KOPT-K1 (cell line): ENCODE data around the gene SBK3.
"Not testable (repeated sequence)": the region's sequence is repeated elsewhere in the genome, so short reads cannot be mapped to it uniquely, and the experiment has no call there.

Source experiments
- H3K27ac ChIP-seq: fragments of 200-600 bp; sonication (generic); 2 replicates; pipeline ENCODE4 v1.5.1; 2016; ENCODE audit warnings: antibody characterized with exemption, mild to moderate bottlenecking, low read depth, low read length; ENCODE audit not compliant: poor library complexity, severe bottlenecking
- H3K36me3 ChIP-seq: fragments of 200-600 bp; sonication (generic); 2 replicates; pipeline ENCODE4 v1.5.1; 2017; ENCODE audit warnings: antibody characterized with exemption, mild to moderate bottlenecking, low read length, moderate library complexity; ENCODE audit not compliant: insufficient read depth
- H3K9me3 ChIP-seq: fragments of 200-600 bp; sonication (generic); 2 replicates; pipeline ENCODE4 v1.5.1; 2017; ENCODE audit warnings: antibody characterized with exemption, low read length, mild to moderate bottlenecking; ENCODE audit not compliant: insufficient read depth, poor library complexity, severe bottlenecking

SBK3 gene

GRCh38 chr19:55498246-55498840, 47.0 kb downstream of the SBK3 start:
- H3K27ac ChIP-seq = no peak overlapping the region
- H3K36me3 ChIP-seq = no peaks in the 10 kb centered on the region
- H3K9me3 ChIP-seq = no peaks in the 10 kb centered on the region

- no peak overlapping the region for H3K27ac ChIP-seq
- no peaks in the 10 kb centered on the region for H3K36me3 ChIP-seq
- H3K9me3 ChIP-seq = no peaks in the 10 kb centered on the region
These were observed 47.6 kb downstream of the SBK3 start for GRCh38 chr19:55497763-55498162.

GRCh38 chr19:55496820-55497219, 48.5 kb downstream of the SBK3 start:
- H3K27ac ChIP-seq, H3K36me3 ChIP-seq, H3K9me3 ChIP-seq: not testable (repeated sequence)

GRCh38 chr19:55495646-55496349, 49.5 kb downstream of the SBK3 start:
- Histone ChIP-seq H3K27ac (no peak overlapping the region), H3K36me3 (no peaks in the 10 kb centered on the region), H3K9me3 (no peaks in the 10 kb centered on the region)

GRCh38 chr19:55494172-55494761, 51.1 kb downstream of the SBK3 start:
- no peak overlapping the region for H3K27ac ChIP-seq

GRCh38 chr19:55493645-55494171, 51.6 kb downstream of the SBK3 start:
- Histone ChIP-seq H3K9me3 (no peaks in the 10 kb centered on the region), H3K36me3 (no peaks in the 10 kb centered on the region), H3K27ac (no peak overlapping the region)

More at GRCh38 chr19:55494172-55494761, 51.1 kb downstream of the SBK3 start:
- Histone ChIP-seq H3K9me3 (no peaks in the 10 kb centered on the region), H3K36me3 (no peaks in the 10 kb centered on the region)

- Histone ChIP-seq H3K27ac (no peak overlapping the region), H3K36me3 (no peaks in the 10 kb centered on the region)
These were observed 52.2 kb downstream of the SBK3 start for GRCh38 chr19:55493052-55493644.

GRCh38 chr19:55492362-55492944, 52.9 kb downstream of the SBK3 start:
- H3K27ac ChIP-seq = no peak overlapping the region
- H3K36me3 ChIP-seq = no peaks in the 10 kb centered on the region

More at GRCh38 chr19:55493052-55493644, 52.2 kb downstream of the SBK3 start:
- H3K9me3 ChIP-seq = no peaks in the 10 kb centered on the region

GRCh38 chr19:55491546-55492360, 53.6 kb downstream of the SBK3 start:
- Histone ChIP-seq H3K36me3 (no peaks in the 10 kb centered on the region), H3K27ac (no peak overlapping the region), H3K9me3 (no peaks in the 10 kb centered on the region)

More at GRCh38 chr19:55492362-55492944, 52.9 kb downstream of the SBK3 start:
- no peaks in the 10 kb centered on the region for H3K9me3 ChIP-seq
